Trophoblast cell (in vitro differentiated cells and primary cell): ENCODE measurements around the gene EXOC1L.

Experiments
- DNase-seq, 2 donors: peaks; one replicate each; pipeline ENCODE4 v3.0.0-alpha.2; 2016
- H2AFZ ChIP-seq: 2 replicates; pipeline ENCODE4 v1.6.1; 2013; ENCODE audit warnings: low read length, moderate library complexity, mild to moderate bottlenecking; ENCODE audit not compliant: insufficient read depth, poor library complexity
- H2AK5ac ChIP-seq: 2 replicates; pipeline ENCODE4 v1.6.1; 2013; ENCODE audit warnings: mild to moderate bottlenecking, low read length
- H2BK120ac ChIP-seq: 2 replicates; pipeline ENCODE4 v1.6.1; 2013; ENCODE audit warnings: low read length, mild to moderate bottlenecking, moderate library complexity; ENCODE audit not compliant: insufficient read depth, poor library complexity
- H2BK12ac ChIP-seq: 2 replicates; pipeline ENCODE4 v1.6.1; 2013; ENCODE audit warnings: mild to moderate bottlenecking, low read length, moderate library complexity
- H2BK5ac ChIP-seq: 2 replicates; pipeline ENCODE4 v1.6.1; 2013; ENCODE audit warnings: low read length, low read depth, moderate library complexity, mild to moderate bottlenecking; ENCODE audit not compliant: poor library complexity
- H3K14ac ChIP-seq: 2 replicates; pipeline ENCODE4 v1.6.1; 2013; ENCODE audit warnings: mild to moderate bottlenecking, low read length
- H3K18ac ChIP-seq: 2 replicates; pipeline ENCODE4 v1.6.1; 2013; ENCODE audit warnings: mild to moderate bottlenecking, low read length
- H3K23ac ChIP-seq: 2 replicates; pipeline ENCODE4 v1.6.1; 2013; ENCODE audit warnings: low read length
- H3K27ac ChIP-seq: 2 replicates; pipeline ENCODE4 v1.5.1; 2013; ENCODE audit warnings: low read depth, mild to moderate bottlenecking, inconsistent platforms, low read length, moderate library complexity
- H3K27me3 ChIP-seq: 2 replicates; pipeline ENCODE4 v1.6.1; 2013; ENCODE audit warnings: inconsistent platforms, mild to moderate bottlenecking, low read length, moderate library complexity; ENCODE audit not compliant: insufficient read depth
- H3K36me3 ChIP-seq, 2 experiments: 1 replicate in 1 of 2; 2 replicates in 1 of 2; pipeline ENCODE4 v1.6.1; 2013; ENCODE audit warnings: low read length in 2 of 2, mild to moderate bottlenecking in 2 of 2, moderate library complexity in 1 of 2; ENCODE audit not compliant: insufficient read depth in 2 of 2, control insufficient read depth in 1 of 2
- H3K4ac ChIP-seq: 2 replicates; pipeline ENCODE4 v1.6.1; 2013; ENCODE audit warnings: low read depth, mild to moderate bottlenecking, low read length, moderate library complexity
- H3K4me1 ChIP-seq, 2 experiments: 1 replicate in 1 of 2; 2 replicates in 1 of 2; pipeline ENCODE4 v1.6.1; 2013; ENCODE audit warnings: low read length in 2 of 2, mild to moderate bottlenecking in 2 of 2, moderate library complexity in 1 of 2; ENCODE audit not compliant: insufficient read depth in 2 of 2, control insufficient read depth in 1 of 2
- H3K4me2 ChIP-seq: 2 replicates; pipeline ENCODE4 v1.6.1; 2013; ENCODE audit warnings: inconsistent platforms, mild to moderate bottlenecking, low read length, moderate library complexity
- H3K4me3 ChIP-seq: 2 replicates; pipeline ENCODE4 v1.5.1; 2013; ENCODE audit warnings: mild to moderate bottlenecking, low read depth, low read length, inconsistent platforms
- H3K79me1 ChIP-seq: one replicate; pipeline ENCODE4 v1.6.1; 2013; ENCODE audit warnings: low read length
- H3K79me2 ChIP-seq: 2 replicates; pipeline ENCODE4 v1.6.1; 2013; ENCODE audit warnings: low read length, mild to moderate bottlenecking; ENCODE audit not compliant: control insufficient read depth, insufficient read depth, poor library complexity
- H3K9ac ChIP-seq: 2 replicates; pipeline ENCODE4 v1.6.1; 2013; ENCODE audit warnings: mild to moderate bottlenecking, low read length
- H3K9me3 ChIP-seq: 2 replicates; pipeline ENCODE4 v1.6.1; 2013; ENCODE audit warnings: low read depth, mild to moderate bottlenecking, control low read depth, inconsistent platforms, low read length; ENCODE audit not compliant: insufficient read depth
- H4K12ac ChIP-seq: 2 replicates; pipeline ENCODE4 v1.6.1; 2013; ENCODE audit warnings: low read depth, mild to moderate bottlenecking, low read length, moderate library complexity
- H4K8ac ChIP-seq: 2 replicates; pipeline ENCODE4 v1.6.1; 2013; ENCODE audit warnings: low read depth, mild to moderate bottlenecking, low read length, moderate library complexity
- H4K91ac ChIP-seq: one replicate; pipeline ENCODE4 v1.6.1; 2013; ENCODE audit warnings: low read depth, mild to moderate bottlenecking, low read length, moderate library complexity
- whole genome bisulfite sequencing: extraction: QIAGEN DNeasy Blood & Tissue Kit; methylation state at CpG from one replicate; pipeline ENCODE4 v1.1.7; 2013; ENCODE audit warnings: missing lambda C conversion rate; ENCODE audit not compliant: insufficient read length, insufficient coverage; ENCODE audit errors: extremely low coverage; 5-methylcytosine and 5-hydroxymethylcytosine counted together

EXOC1L gene

GRCh38 chr4:55849724-55850123 is 30.1 kb downstream of the EXOC1L start:
- H3K79me1 ChIP-seq: peaks cover 4% of the 10 kb centered on the region
- peaks cover 5% of the 10 kb centered on the region for H3K79me2 ChIP-seq
- no peak overlapping the region for H3K4ac ChIP-seq
- no peak overlapping the region for H3K9ac ChIP-seq
- no peak overlapping the region for H4K12ac ChIP-seq
- H4K8ac ChIP-seq: no peak overlapping the region
- no peak overlapping the region for H3K14ac ChIP-seq
- H3K4me2 ChIP-seq: no peak overlapping the region
- H3K4me3 ChIP-seq: no peak overlapping the region
- H4K91ac ChIP-seq: no peak overlapping the region
- DNase-seq: no peak
- no peak overlapping the region for H2BK5ac ChIP-seq
- no peak overlapping the region for H2AFZ ChIP-seq
- peaks cover 2% of the 10 kb centered on the region for H3K9me3 ChIP-seq
- no peak overlapping the region for H2BK12ac ChIP-seq
- no peak overlapping the region for H2AK5ac ChIP-seq
- peaks cover 0 to 2% of the 10 kb centered on the region in 2 experiments for H3K4me1 ChIP-seq
- no peak overlapping the region for H3K23ac ChIP-seq
- no peak overlapping the region for H3K27ac ChIP-seq
- H3K27me3 ChIP-seq: no peaks in the 10 kb centered on the region
- WGBS: no CpG with 5 or more reads among the region's 9 CpGs
- H2BK120ac ChIP-seq: no peak overlapping the region
- H3K36me3 ChIP-seq: no peaks in the 10 kb centered on the region
- no peak overlapping the region for H3K18ac ChIP-seq

- Histone ChIP-seq H4K8ac (no peak overlapping the region), H3K36me3 (no peaks in the 10 kb centered on the region), H3K23ac (no peak overlapping the region), H3K27me3 (no peaks in the 10 kb centered on the region), H2AFZ (no peak overlapping the region), H3K9me3 (peaks cover 2% of the 10 kb centered on the region), H3K79me1 (peaks cover 4% of the 10 kb centered on the region), H3K14ac (no peak overlapping the region), H3K4me2 (no peak overlapping the region), H3K18ac (no peak overlapping the region), H3K9ac (no peak overlapping the region), H3K4me1 (peaks cover 0 to 2% of the 10 kb centered on the region in 2 experiments), H3K4me3 (no peak overlapping the region), H3K4ac (no peak overlapping the region), H4K91ac (no peak overlapping the region), H2BK12ac (no peak overlapping the region), H2BK120ac (no peak overlapping the region), H2BK5ac (no peak overlapping the region), H2AK5ac (no peak overlapping the region), H3K79me2 (peaks cover 5% of the 10 kb centered on the region), H4K12ac (no peak overlapping the region), H3K27ac (no peak overlapping the region)
- DNase-seq: peak; percentile 75 to 84
- no CpG with 5 or more reads among the region's 6 CpGs for WGBS
These were observed 32.3 kb downstream of the EXOC1L start for GRCh38 chr4:55851885-55852284.

GRCh38 chr4:55853484-55854046 is 34.0 kb downstream of the EXOC1L start, which contains the start of gene EXOC1:
EXOC1 (plus strand) TSS chr4:55853648; CDS start chr4:55858324, 4,676 bp downstream.
- Histone ChIP-seq H4K12ac (peak within 1 kb of the TSS; percentile 60), H3K14ac (peak within 1 kb of the TSS; percentile 30), H3K23ac (no peak within 1 kb of the TSS), H3K36me3 (no peaks in the 10 kb centered on the region), H3K18ac (peak within 1 kb of the TSS; percentile 91), H3K27me3 (no peaks in the 10 kb centered on the region), H2BK12ac (no peak within 1 kb of the TSS), H3K4me2 (peak within 1 kb of the TSS; percentile 55), H3K79me1 (peaks cover 4% of the 10 kb centered on the region), H3K4ac (peak within 1 kb of the TSS; percentile 37), H3K27ac (no peak within 1 kb of the TSS), H3K9ac (peak within 1 kb of the TSS; percentile 94), H2AK5ac (no peak within 1 kb of the TSS), H3K4me3 (peak within 1 kb of the TSS; percentile 84), H3K9me3 (peaks cover 2% of the 10 kb centered on the region), H3K79me2 (peaks cover 5% of the 10 kb centered on the region), H2BK5ac (peak within 1 kb of the TSS; percentile 22), H2BK120ac (peak within 1 kb of the TSS; percentile 1), H4K91ac (peak within 1 kb of the TSS; percentile 69), H4K8ac (peak within 1 kb of the TSS; percentile 87), H2AFZ (peak within 1 kb of the TSS; percentile 45), H3K4me1 (peaks cover 0 to 2% of the 10 kb centered on the region in 2 experiments)
- peak; percentile 99 for DNase-seq
- no CpG with 5 or more reads among the region's 50 CpGs for WGBS

- Histone ChIP-seq H3K23ac (no peak overlapping the region), H2BK5ac (no peak overlapping the region), H3K9ac (peak overlapping the region; percentile 94), H2AFZ (peak overlapping the region; percentile 12), H4K91ac (peak overlapping the region; percentile 69), H3K4ac (no peak overlapping the region), H2AK5ac (no peak overlapping the region), H4K12ac (peak overlapping the region; percentile 60), H4K8ac (peak overlapping the region; percentile 76), H3K4me2 (peak overlapping the region; percentile 55), H2BK12ac (no peak overlapping the region), H2BK120ac (no peak overlapping the region), H3K79me1 (peaks cover 4% of the 10 kb centered on the region), H3K14ac (peak overlapping the region; percentile 30), H3K27me3 (no peaks in the 10 kb centered on the region), H3K4me3 (peak overlapping the region; percentile 84), H3K18ac (no peak overlapping the region), H3K4me1 (peaks cover 0 to 2% of the 10 kb centered on the region in 2 experiments), H3K9me3 (peaks cover 2% of the 10 kb centered on the region), H3K79me2 (peaks cover 5% of the 10 kb centered on the region), H3K27ac (no peak overlapping the region), H3K36me3 (no peaks in the 10 kb centered on the region)
- WGBS: no CpG with 5 or more reads among the region's 7 CpGs
- DNase-seq: peak in 1 of 2 donors; percentile 12
These were observed 34.5 kb downstream of the EXOC1L start for GRCh38 chr4:55854129-55854528.
